Measurements from ENCODE around the gene PRG2. TPM values are rescaled to one million over a fixed set of nuclear protein-coding genes. Genes with fewer than 3 reads are reported as not detected.
"Not testable (repeated sequence)": the region's sequence is repeated elsewhere in the genome, so short reads cannot be mapped to it uniquely, and the experiment has no call there.

PRG2 gene
- total RNA-seq, 1 experiment from 2014 or later, result not detected

- Histone ChIP-seq H3K4me1 (ENCODE audit: low read length) (peaks cover 10% of the 10 kb centered on the region), H3K36me3 (ENCODE audit: insufficient read depth, low read length) (no peaks in the 10 kb centered on the region), H3K79me2 (ENCODE audit: low read length) (no peaks in the 10 kb centered on the region), H3K9me2 (replicated peaks; ENCODE audit: insufficient read depth, low read length) (no peaks in the 10 kb centered on the region), H3K27ac (ENCODE audit: low read length) (no peak overlapping the region), H4K20me1 (ENCODE audit: insufficient read depth, low read depth, low read length) (no peaks in the 10 kb centered on the region), H3K4me2 (ENCODE audit: low read depth, low read length, poor library complexity, severe bottlenecking) (no peak overlapping the region), H2AFZ (ENCODE audit: low read length) (no peak overlapping the region), H3K4me3 (ENCODE audit: low read length) (no peak overlapping the region), H3K9ac (ENCODE audit: low read length) (no peak overlapping the region), H3K9me3 (ENCODE audit: low read length) (no peaks in the 10 kb centered on the region), H3K27me3 (ENCODE audit: low read length) (no peaks in the 10 kb centered on the region)
- DNase-seq, result no peak
Observed at GRCh38 chr11:57361926-57362325, 28.5 kb downstream of the PRG2 start.

GRCh38 chr11:57361420-57361819 is 29.0 kb downstream of the PRG2 start:
- not testable (repeated sequence) for H3K4me1 ChIP-seq (ENCODE audit: low read length); H3K9me3 ChIP-seq (ENCODE audit: low read length); H3K9ac ChIP-seq (ENCODE audit: low read length); H3K27ac ChIP-seq (ENCODE audit: low read length); DNase-seq; H3K79me2 ChIP-seq (ENCODE audit: low read length); H4K20me1 ChIP-seq (ENCODE audit: insufficient read depth, low read depth, low read length); H3K36me3 ChIP-seq (ENCODE audit: insufficient read depth, low read length); H2AFZ ChIP-seq (ENCODE audit: low read length); H3K4me3 ChIP-seq (ENCODE audit: low read length); H3K4me2 ChIP-seq (ENCODE audit: low read depth, low read length, poor library complexity, severe bottlenecking); H3K9me2 ChIP-seq (replicated peaks; ENCODE audit: insufficient read depth, low read length); H3K27me3 ChIP-seq (ENCODE audit: low read length)

GRCh38 chr11:57360991-57361390 is 29.5 kb downstream of the PRG2 start:
- Histone ChIP-seq H3K4me3 (ENCODE audit: low read length) (no peak overlapping the region), H3K4me2 (ENCODE audit: low read depth, low read length, poor library complexity, severe bottlenecking) (no peak overlapping the region), H3K27ac (ENCODE audit: low read length) (no peak overlapping the region)

GRCh38 chr11:57359896-57360690 is 30.4 kb downstream of the PRG2 start:
- H3K4me1 ChIP-seq (ENCODE audit: low read length), result no peaks in the 10 kb centered on the region
- no peaks in the 10 kb centered on the region for H3K27me3 ChIP-seq (ENCODE audit: low read length)
- no peak overlapping the region for H3K27ac ChIP-seq (ENCODE audit: low read length)
- no peak overlapping the region for H2AFZ ChIP-seq (ENCODE audit: low read length)
- no peak overlapping the region for H3K4me3 ChIP-seq (ENCODE audit: low read length)
- no peak overlapping the region for H3K9ac ChIP-seq (ENCODE audit: low read length)
- no peaks in the 10 kb centered on the region for H3K79me2 ChIP-seq (ENCODE audit: low read length)
- no peaks in the 10 kb centered on the region for H3K9me2 ChIP-seq (replicated peaks; ENCODE audit: insufficient read depth, low read length)
- no peaks in the 10 kb centered on the region for H3K9me3 ChIP-seq (ENCODE audit: low read length)
- no peak for DNase-seq
- no peaks in the 10 kb centered on the region for H3K36me3 ChIP-seq (ENCODE audit: insufficient read depth, low read length)
- no peaks in the 10 kb centered on the region for H4K20me1 ChIP-seq (ENCODE audit: insufficient read depth, low read depth, low read length)
- H3K4me2 ChIP-seq (ENCODE audit: low read depth, low read length, poor library complexity, severe bottlenecking), result no peak overlapping the region

More at GRCh38 chr11:57360991-57361390, 29.5 kb downstream of the PRG2 start:
- Histone ChIP-seq H3K9ac (ENCODE audit: low read length) (no peak overlapping the region), H3K9me2 (replicated peaks; ENCODE audit: insufficient read depth, low read length) (no peaks in the 10 kb centered on the region), H2AFZ (ENCODE audit: low read length) (no peak overlapping the region), H4K20me1 (ENCODE audit: insufficient read depth, low read depth, low read length) (no peaks in the 10 kb centered on the region), H3K36me3 (ENCODE audit: insufficient read depth, low read length) (no peaks in the 10 kb centered on the region), H3K9me3 (ENCODE audit: low read length) (no peaks in the 10 kb centered on the region), H3K27me3 (ENCODE audit: low read length) (no peaks in the 10 kb centered on the region), H3K4me1 (ENCODE audit: low read length) (peaks cover 5% of the 10 kb centered on the region), H3K79me2 (ENCODE audit: low read length) (no peaks in the 10 kb centered on the region)
- DNase-seq, result no peak

GRCh38 chr11:57359396-57359795 is 31.1 kb downstream of the PRG2 start:
- Histone ChIP-seq H3K27me3 (ENCODE audit: low read length) (no peaks in the 10 kb centered on the region), H3K36me3 (ENCODE audit: insufficient read depth, low read length) (no peaks in the 10 kb centered on the region), H3K9me3 (ENCODE audit: low read length) (no peaks in the 10 kb centered on the region), H3K4me1 (ENCODE audit: low read length) (no peaks in the 10 kb centered on the region), H4K20me1 (ENCODE audit: insufficient read depth, low read depth, low read length) (no peaks in the 10 kb centered on the region), H3K9me2 (replicated peaks; ENCODE audit: insufficient read depth, low read length) (no peaks in the 10 kb centered on the region), H3K4me2 (ENCODE audit: low read depth, low read length, poor library complexity, severe bottlenecking) (no peak overlapping the region), H3K27ac (ENCODE audit: low read length) (no peak overlapping the region), H3K4me3 (ENCODE audit: low read length) (no peak overlapping the region), H2AFZ (ENCODE audit: low read length) (no peak overlapping the region), H3K79me2 (ENCODE audit: low read length) (no peaks in the 10 kb centered on the region), H3K9ac (ENCODE audit: low read length) (no peak overlapping the region)
- DNase-seq, result no peak

GRCh38 chr11:57358991-57359390 is 31.5 kb downstream of the PRG2 start:
- Histone ChIP-seq H3K79me2 (ENCODE audit: low read length) (no peaks in the 10 kb centered on the region), H4K20me1 (ENCODE audit: insufficient read depth, low read depth, low read length) (no peaks in the 10 kb centered on the region), H3K4me3 (ENCODE audit: low read length) (no peak overlapping the region), H3K9ac (ENCODE audit: low read length) (no peak overlapping the region), H3K9me3 (ENCODE audit: low read length) (no peaks in the 10 kb centered on the region), H3K27me3 (ENCODE audit: low read length) (no peaks in the 10 kb centered on the region), H3K36me3 (ENCODE audit: insufficient read depth, low read length) (no peaks in the 10 kb centered on the region), H3K9me2 (replicated peaks; ENCODE audit: insufficient read depth, low read length) (no peaks in the 10 kb centered on the region), H2AFZ (ENCODE audit: low read length) (no peak overlapping the region), H3K4me1 (ENCODE audit: low read length) (no peaks in the 10 kb centered on the region), H3K27ac (ENCODE audit: low read length) (no peak overlapping the region), H3K4me2 (ENCODE audit: low read depth, low read length, poor library complexity, severe bottlenecking) (no peak overlapping the region)
- DNase-seq, result no peak

- Histone ChIP-seq H3K36me3 (ENCODE audit: insufficient read depth, low read length) (no peaks in the 10 kb centered on the region), H3K4me1 (ENCODE audit: low read length) (no peaks in the 10 kb centered on the region), H3K9ac (ENCODE audit: low read length) (no peak overlapping the region), H3K9me3 (ENCODE audit: low read length) (no peaks in the 10 kb centered on the region), H3K79me2 (ENCODE audit: low read length) (no peaks in the 10 kb centered on the region), H3K27me3 (ENCODE audit: low read length) (no peaks in the 10 kb centered on the region), H3K9me2 (replicated peaks; ENCODE audit: insufficient read depth, low read length) (no peaks in the 10 kb centered on the region), H3K27ac (ENCODE audit: low read length) (no peak overlapping the region), H2AFZ (ENCODE audit: low read length) (no peak overlapping the region), H4K20me1 (ENCODE audit: insufficient read depth, low read depth, low read length) (no peaks in the 10 kb centered on the region), H3K4me2 (ENCODE audit: low read depth, low read length, poor library complexity, severe bottlenecking) (no peak overlapping the region), H3K4me3 (ENCODE audit: low read length) (no peak overlapping the region)
- DNase-seq, result no peak
Observed at GRCh38 chr11:57358543-57358961, 31.9 kb downstream of the PRG2 start.

GRCh38 chr11:57357856-57358255 is 32.6 kb downstream of the PRG2 start:
- H3K9ac ChIP-seq (ENCODE audit: low read length), result no peak overlapping the region
- no peak overlapping the region for H3K4me2 ChIP-seq (ENCODE audit: low read depth, low read length, poor library complexity, severe bottlenecking)
- H3K79me2 ChIP-seq (ENCODE audit: low read length), result no peaks in the 10 kb centered on the region
- H3K27me3 ChIP-seq (ENCODE audit: low read length), result no peaks in the 10 kb centered on the region
- no peak overlapping the region for H3K4me3 ChIP-seq (ENCODE audit: low read length)
- no peaks in the 10 kb centered on the region for H3K4me1 ChIP-seq (ENCODE audit: low read length)
- no peak for DNase-seq
- no peaks in the 10 kb centered on the region for H3K9me2 ChIP-seq (replicated peaks; ENCODE audit: insufficient read depth, low read length)
- H4K20me1 ChIP-seq (ENCODE audit: insufficient read depth, low read depth, low read length), result no peaks in the 10 kb centered on the region
- H3K27ac ChIP-seq (ENCODE audit: low read length), result no peak overlapping the region
- no peak overlapping the region for H2AFZ ChIP-seq (ENCODE audit: low read length)
- no peaks in the 10 kb centered on the region for H3K36me3 ChIP-seq (ENCODE audit: insufficient read depth, low read length)
- no peaks in the 10 kb centered on the region for H3K9me3 ChIP-seq (ENCODE audit: low read length)
